ENCODE results near the gene SGK2.

DNA sequence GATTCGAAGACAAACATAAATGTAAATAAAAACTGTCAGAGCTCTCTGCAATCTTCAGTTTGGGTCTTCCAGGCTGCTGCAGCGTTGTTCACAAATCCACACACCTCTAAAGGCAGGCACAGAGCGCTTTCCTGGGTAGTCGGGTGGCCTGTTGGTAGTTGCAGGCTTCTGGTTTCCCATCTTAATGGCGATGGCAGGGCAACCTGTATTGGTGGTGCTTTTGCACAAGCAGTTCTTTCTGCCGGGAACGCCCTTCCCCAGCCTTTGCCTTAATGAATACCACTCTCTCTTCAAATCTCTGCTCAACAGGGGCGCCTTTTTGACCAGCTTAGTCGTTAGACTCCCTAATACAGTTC lies 31.2 kb downstream of the SGK2 start:
- TF ChIP-seq, protein P1, sequence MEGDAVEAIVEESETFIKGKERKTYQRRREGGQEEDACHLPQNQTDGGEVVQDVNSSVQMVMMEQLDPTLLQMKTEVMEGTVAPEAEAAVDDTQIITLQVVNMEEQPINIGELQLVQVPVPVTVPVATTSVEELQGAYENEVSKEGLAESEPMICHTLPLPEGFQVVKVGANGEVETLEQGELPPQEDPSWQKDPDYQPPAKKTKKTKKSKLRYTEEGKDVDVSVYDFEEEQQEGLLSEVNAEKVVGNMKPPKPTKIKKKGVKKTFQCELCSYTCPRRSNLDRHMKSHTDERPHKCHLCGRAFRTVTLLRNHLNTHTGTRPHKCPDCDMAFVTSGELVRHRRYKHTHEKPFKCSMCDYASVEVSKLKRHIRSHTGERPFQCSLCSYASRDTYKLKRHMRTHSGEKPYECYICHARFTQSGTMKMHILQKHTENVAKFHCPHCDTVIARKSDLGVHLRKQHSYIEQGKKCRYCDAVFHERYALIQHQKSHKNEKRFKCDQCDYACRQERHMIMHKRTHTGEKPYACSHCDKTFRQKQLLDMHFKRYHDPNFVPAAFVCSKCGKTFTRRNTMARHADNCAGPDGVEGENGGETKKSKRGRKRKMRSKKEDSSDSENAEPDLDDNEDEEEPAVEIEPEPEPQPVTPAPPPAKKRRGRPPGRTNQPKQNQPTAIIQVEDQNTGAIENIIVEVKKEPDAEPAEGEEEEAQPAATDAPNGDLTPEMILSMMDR (IDR thresholded peaks at IDR 0.05) = no peak
- no peak for TF ChIP-seq EZH2 (IDR thresholded peaks at IDR 0.05; ENCODE audit: borderline replicate concordance, insufficient read depth, low read depth, low read length, poor library complexity, severe bottlenecking)
